Gastroesophageal sphincter (tissue), 3 donors: ENCODE data around the gene ITIH1.

ENCODE experiments used
- CTCF ChIP-seq, 4 experiments: fragments of 200-600 bp in 2 of 4; fragments of 450-650 bp in 2 of 4; sonication (generic) in 1 of 4; IDR thresholded peaks; one replicate each; pipeline ENCODE4 v1.5.1; 2017 to 2019; ENCODE audit warnings: antibody characterized with exemption in 4 of 4, mild to moderate bottlenecking in 2 of 4, moderate library complexity in 2 of 4
- EP300 ChIP-seq: sonication (generic); formaldehyde crosslinking; IDR thresholded peaks from one replicate; pipeline ENCODE4 v1.6.1; 2017; ENCODE audit warnings: antibody characterized with exemption, mild to moderate bottlenecking
- POLR2A ChIP-seq, 2 donors: fragments of 450-650 bp; IDR thresholded peaks; one replicate each; pipeline ENCODE4 v1.6.1; 2017; ENCODE audit warnings: antibody characterized with exemption in 2 of 2, mild to moderate bottlenecking in 2 of 2, moderate library complexity in 1 of 2
- POLR2AphosphoS5 ChIP-seq: sonication (generic); formaldehyde crosslinking; IDR thresholded peaks from one replicate; pipeline ENCODE4 v1.6.1; 2017; ENCODE audit warnings: antibody characterized with exemption

DNA sequence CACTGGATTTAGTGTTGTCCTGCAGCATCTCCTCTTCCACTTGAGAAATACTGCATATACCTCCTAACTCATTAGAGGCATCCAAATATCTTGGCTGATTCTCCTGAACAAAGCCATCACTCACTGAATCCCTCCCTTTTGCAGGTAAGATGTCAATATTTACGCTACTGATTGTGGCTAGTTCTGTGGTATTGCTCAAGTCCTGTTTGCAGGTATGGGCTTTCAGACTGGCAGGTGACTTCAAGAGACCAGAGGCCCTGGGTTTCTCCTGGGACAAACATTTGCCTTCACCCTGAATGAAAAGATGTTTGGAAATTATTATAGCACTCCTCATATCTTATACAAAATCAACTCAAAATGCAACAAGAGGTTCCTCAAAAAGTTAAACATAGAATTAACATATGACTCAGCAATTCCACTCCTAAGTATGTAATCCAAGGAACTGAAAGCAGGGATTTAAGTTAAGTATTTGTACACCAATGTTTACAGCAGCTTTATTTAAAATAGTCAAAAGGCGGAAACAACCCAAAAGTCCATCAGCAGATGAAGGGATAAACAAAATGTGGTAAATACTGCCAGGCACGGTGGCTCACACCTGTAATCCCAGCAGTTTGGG, 25.2 kb upstream of the ITIH1 start:
- TF ChIP-seq CTCF (IDR thresholded peaks at IDR 0.05): no peak
- TF ChIP-seq POLR2A (IDR thresholded peaks at IDR 0.05): no peak
- no peak for TF ChIP-seq POLR2AphosphoS5
- no peak for TF ChIP-seq EP300
